Measurements from ENCODE around the gene ATP10A. TPM values are rescaled to one million over a fixed set of nuclear protein-coding genes. Genes with fewer than 3 reads are reported as not detected.

ATP10A gene
- total RNA-seq, 2 donors from 2014 or later = 5.6 to 14.3 TPM

GRCh38 chr15:25679492-25679891 is 183.6 kb downstream of the ATP10A start:
- TF ChIP-seq POLR2A (IDR thresholded peaks at IDR 0.05) = no peak
- no peak for TF ChIP-seq CTCF (IDR thresholded peaks at IDR 0.05)
- no peak for TF ChIP-seq POLR2AphosphoS5 (IDR thresholded peaks at IDR 0.05)
- intact Hi-C loops (cut with DNase I) = loop anchor here (5.0 to 10.0 kb wide), 3 partner anchors 58 to 245 kb away; partner anchors contain the start of gene UBE3A
- DNase-seq (ENCODE audit: low spot score) = no peak
- H3K4me3 ChIP-seq = no peak overlapping the region
- no peaks in the 10 kb centered on the region for H3K36me3 ChIP-seq
- no peaks in the 10 kb centered on the region for H3K9me3 ChIP-seq
- 93% methylated on average over 11 of the region's 11 CpGs for WGBS
- no peaks in the 10 kb centered on the region for H3K27me3 ChIP-seq (replicated peaks; ENCODE audit: insufficient read depth)
- H3K4me1 ChIP-seq (replicated peaks) = no peaks in the 10 kb centered on the region
- H3K27ac ChIP-seq = no peak overlapping the region

DNA sequence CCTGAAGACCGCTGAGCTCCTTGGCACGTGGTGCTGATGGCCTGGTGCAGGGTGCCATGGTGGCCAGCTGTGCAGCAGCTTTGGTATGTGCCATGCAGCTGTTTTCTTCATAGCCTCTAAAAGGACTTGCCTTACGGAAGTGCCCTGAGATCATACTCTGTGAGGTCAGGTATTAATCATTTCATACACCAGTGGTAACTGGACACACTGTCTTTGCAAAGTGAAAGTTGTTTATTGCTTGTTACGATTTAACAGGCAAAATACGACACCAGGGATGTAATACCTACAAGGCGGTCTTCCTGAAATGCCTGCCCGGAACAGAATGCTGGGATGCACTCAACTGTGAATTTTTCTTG is 184.6 kb downstream of the ATP10A start:
- Histone ChIP-seq H3K4me3 (no peak overlapping the region), H3K36me3 (no peaks in the 10 kb centered on the region), H3K9me3 (no peaks in the 10 kb centered on the region), H3K4me1 (replicated peaks) (no peaks in the 10 kb centered on the region), H3K27ac (no peak overlapping the region), H3K27me3 (replicated peaks; ENCODE audit: insufficient read depth) (no peaks in the 10 kb centered on the region)
- DNase-seq (ENCODE audit: low spot score) = no peak
- TF ChIP-seq CTCF (IDR thresholded peaks at IDR 0.05) = no peak
- TF ChIP-seq POLR2AphosphoS5 (IDR thresholded peaks at IDR 0.05) = no peak
- TF ChIP-seq POLR2A (IDR thresholded peaks at IDR 0.05) = no peak
- 93% methylated on average over 7 of the region's 7 CpGs for WGBS
- intact Hi-C loops (cut with DNase I) = loop anchor here (5.0 to 10.0 kb wide), 3 partner anchors 59 to 244 kb away; partner anchors contain the start of gene UBE3A

- intact Hi-C loops (cut with DNase I) = loop anchor here (5.0 to 10.0 kb wide), 3 partner anchors 59 to 243 kb away; partner anchors contain the start of gene UBE3A
- TF ChIP-seq CTCF (IDR thresholded peaks at IDR 0.05) (no peak), POLR2A (IDR thresholded peaks at IDR 0.05) (no peak), POLR2AphosphoS5 (IDR thresholded peaks at IDR 0.05) (no peak)
- Histone ChIP-seq H3K4me3 (no peak overlapping the region), H3K27me3 (replicated peaks; ENCODE audit: insufficient read depth) (no peaks in the 10 kb centered on the region), H3K9me3 (no peaks in the 10 kb centered on the region), H3K4me1 (replicated peaks) (no peaks in the 10 kb centered on the region), H3K27ac (no peak overlapping the region), H3K36me3 (no peaks in the 10 kb centered on the region)
- DNase-seq (ENCODE audit: low spot score) = no peak
- WGBS = 78% methylated on average over 9 of the region's 9 CpGs
Observed at GRCh38 chr15:25677719-25678499, 185.2 kb downstream of the ATP10A start.

GRCh38 chr15:25676070-25676469 is 187.1 kb downstream of the ATP10A start:
- H3K4me3 ChIP-seq = no peak overlapping the region
- no peak overlapping the region for H3K27ac ChIP-seq
- DNase-seq (ENCODE audit: low spot score) = no peak
- 96% methylated on average over 8 of the region's 8 CpGs for WGBS
- no peaks in the 10 kb centered on the region for H3K27me3 ChIP-seq (replicated peaks; ENCODE audit: insufficient read depth)
- TF ChIP-seq CTCF (IDR thresholded peaks at IDR 0.05) = no peak
- TF ChIP-seq POLR2A (IDR thresholded peaks at IDR 0.05) = no peak
- no peak for TF ChIP-seq POLR2AphosphoS5 (IDR thresholded peaks at IDR 0.05)
- no peaks in the 10 kb centered on the region for H3K9me3 ChIP-seq
- H3K36me3 ChIP-seq = no peaks in the 10 kb centered on the region
- H3K4me1 ChIP-seq (replicated peaks) = no peaks in the 10 kb centered on the region
- intact Hi-C loops (cut with DNase I) = loop anchor here (5.0 to 10.0 kb wide), 3 partner anchors 61 to 241 kb away; partner anchors contain the start of gene UBE3A

GRCh38 chr15:25675396-25675795 is 187.7 kb downstream of the ATP10A start:
- Histone ChIP-seq H3K27ac (peak overlapping the region; percentile 24 to 48), H3K4me3 (no peak overlapping the region), H3K36me3 (no peaks in the 10 kb centered on the region), H3K4me1 (replicated peaks) (no peaks in the 10 kb centered on the region), H3K27me3 (replicated peaks; ENCODE audit: insufficient read depth) (no peaks in the 10 kb centered on the region), H3K9me3 (no peaks in the 10 kb centered on the region)
- DNase-seq (ENCODE audit: low spot score) = no peak
- TF ChIP-seq POLR2AphosphoS5 (IDR thresholded peaks at IDR 0.05) = no peak
- TF ChIP-seq CTCF (IDR thresholded peaks at IDR 0.05) = no peak
- no peak for TF ChIP-seq POLR2A (IDR thresholded peaks at IDR 0.05)
- intact Hi-C loops (cut with DNase I) = loop anchor here (5.0 to 10.0 kb wide), 3 partner anchors 62 to 241 kb away; partner anchors contain the start of gene UBE3A
- WGBS = 68% methylated on average over 8 of the region's 8 CpGs
